Measurements from ENCODE around the gene ACADS. TPM values are rescaled to one million over a fixed set of nuclear protein-coding genes. Genes with fewer than 3 reads are reported as not detected.

ACADS gene
- polyA plus RNA-seq, 1 donor (not counting 4 experiments of a cell fraction or from before 2014, with no cell fraction given) = 2.2 TPM

DNA sequence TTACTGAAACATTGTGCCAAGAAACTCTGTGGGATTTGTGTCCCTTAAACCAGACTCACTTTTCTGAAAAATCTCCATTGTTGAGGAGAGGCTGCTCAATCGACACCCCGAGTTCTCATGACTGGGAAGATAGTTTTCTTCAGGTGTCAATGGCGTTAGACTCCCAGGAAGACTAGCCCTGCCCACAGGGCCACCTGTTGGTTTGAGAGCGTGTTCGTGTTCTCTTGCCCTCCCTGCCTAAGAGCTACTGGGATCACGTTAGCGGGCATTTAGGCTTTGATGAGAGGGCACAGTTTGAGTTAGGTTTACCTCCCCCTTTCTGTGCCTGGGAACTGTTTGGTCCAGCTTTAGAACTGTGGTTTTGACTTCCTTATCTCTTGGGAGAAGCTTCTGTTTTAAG is 26.1 kb upstream of the ACADS start:
- H3K4me2 ChIP-seq (ENCODE audit: control insufficient read depth, extremely low read depth, insufficient read depth, low read depth, low read length) = no peak overlapping the region
- no peaks in the 10 kb centered on the region for H3K9me1 ChIP-seq (ENCODE audit: control insufficient read depth, extremely low read depth, insufficient read depth, low read length)
- H3K4me3 ChIP-seq (ENCODE audit: control insufficient read depth in 2 of 3, extremely low read depth in 1 of 3, insufficient read depth in 2 of 3, low read depth in 1 of 3, low read length in 3 of 3) = no peak overlapping the region
- H3K9ac ChIP-seq (ENCODE audit: control insufficient read depth, extremely low read depth, insufficient read depth, low read length) = no peak overlapping the region
- FAIRE-seq = no peak
- H3K79me2 ChIP-seq (ENCODE audit: control insufficient read depth, insufficient read depth, low read length) = no peaks in the 10 kb centered on the region
- no peaks in the 10 kb centered on the region for H3K9me3 ChIP-seq (ENCODE audit: control insufficient read depth, low read depth, low read length)
- H2AFZ ChIP-seq (ENCODE audit: control insufficient read depth, low read length) = no peak overlapping the region
- no peak overlapping the region for H3K27ac ChIP-seq (ENCODE audit: control insufficient read depth, insufficient read depth, low read length)
- TF ChIP-seq, protein P1, sequence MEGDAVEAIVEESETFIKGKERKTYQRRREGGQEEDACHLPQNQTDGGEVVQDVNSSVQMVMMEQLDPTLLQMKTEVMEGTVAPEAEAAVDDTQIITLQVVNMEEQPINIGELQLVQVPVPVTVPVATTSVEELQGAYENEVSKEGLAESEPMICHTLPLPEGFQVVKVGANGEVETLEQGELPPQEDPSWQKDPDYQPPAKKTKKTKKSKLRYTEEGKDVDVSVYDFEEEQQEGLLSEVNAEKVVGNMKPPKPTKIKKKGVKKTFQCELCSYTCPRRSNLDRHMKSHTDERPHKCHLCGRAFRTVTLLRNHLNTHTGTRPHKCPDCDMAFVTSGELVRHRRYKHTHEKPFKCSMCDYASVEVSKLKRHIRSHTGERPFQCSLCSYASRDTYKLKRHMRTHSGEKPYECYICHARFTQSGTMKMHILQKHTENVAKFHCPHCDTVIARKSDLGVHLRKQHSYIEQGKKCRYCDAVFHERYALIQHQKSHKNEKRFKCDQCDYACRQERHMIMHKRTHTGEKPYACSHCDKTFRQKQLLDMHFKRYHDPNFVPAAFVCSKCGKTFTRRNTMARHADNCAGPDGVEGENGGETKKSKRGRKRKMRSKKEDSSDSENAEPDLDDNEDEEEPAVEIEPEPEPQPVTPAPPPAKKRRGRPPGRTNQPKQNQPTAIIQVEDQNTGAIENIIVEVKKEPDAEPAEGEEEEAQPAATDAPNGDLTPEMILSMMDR (optimal IDR thresholded peaks at IDR 0.05 in 1 of 3, IDR thresholded peaks at IDR 0.05 in 1 of 3, conservative IDR thresholded peaks at IDR 0.05 in 1 of 3; ENCODE audit: extremely low read depth in 1 of 3, insufficient read depth in 2 of 3, low read length in 3 of 3) = no peak
- TF ChIP-seq EZH2 (IDR thresholded peaks at IDR 0.05; ENCODE audit: low read length) = no peak
- dilution Hi-C loops (cut with MboI; ENCODE audit: extremely low pct_ligation_motif_present, low sequenced_read_pairs) = no loop called here
- no peak for DNase-seq (ENCODE audit: low read depth, low spot score)
- H3K4me1 ChIP-seq (ENCODE audit: control insufficient read depth, extremely low read depth, insufficient read depth, low read length) = no peaks in the 10 kb centered on the region
- no peaks in the 10 kb centered on the region for H4K20me1 ChIP-seq (ENCODE audit: control insufficient read depth, extremely low read depth, insufficient read depth, low read length)
- peaks cover 34 to 39% of the 10 kb centered on the region in 2 experiments for H3K36me3 ChIP-seq (ENCODE audit: control insufficient read depth in 2 of 2, extremely low read depth in 1 of 2, insufficient read depth in 2 of 2, low read length in 2 of 2)
- H3K27me3 ChIP-seq (ENCODE audit: control insufficient read depth, extremely low read depth, insufficient read depth, low read length) = no peaks in the 10 kb centered on the region

GRCh38 chr12:120700886-120701285 is 24.7 kb upstream of the ACADS start:
- Histone ChIP-seq H3K9me3 (ENCODE audit: control insufficient read depth, low read depth, low read length) (no peaks in the 10 kb centered on the region), H3K79me2 (ENCODE audit: control insufficient read depth, insufficient read depth, low read length) (no peaks in the 10 kb centered on the region), H3K36me3 (ENCODE audit: control insufficient read depth in 2 of 2, extremely low read depth in 1 of 2, insufficient read depth in 2 of 2, low read length in 2 of 2) (peaks cover 23 to 35% of the 10 kb centered on the region in 2 experiments), H3K4me2 (ENCODE audit: control insufficient read depth, extremely low read depth, insufficient read depth, low read depth, low read length) (no peak overlapping the region), H3K9me1 (ENCODE audit: control insufficient read depth, extremely low read depth, insufficient read depth, low read length) (no peaks in the 10 kb centered on the region), H3K9ac (ENCODE audit: control insufficient read depth, extremely low read depth, insufficient read depth, low read length) (no peak overlapping the region), H4K20me1 (ENCODE audit: control insufficient read depth, extremely low read depth, insufficient read depth, low read length) (no peaks in the 10 kb centered on the region), H3K27ac (ENCODE audit: control insufficient read depth, insufficient read depth, low read length) (no peak overlapping the region), H3K27me3 (ENCODE audit: control insufficient read depth, extremely low read depth, insufficient read depth, low read length) (no peaks in the 10 kb centered on the region), H3K4me3 (ENCODE audit: control insufficient read depth in 2 of 3, extremely low read depth in 1 of 3, insufficient read depth in 2 of 3, low read depth in 1 of 3, low read length in 3 of 3) (no peak overlapping the region), H3K4me1 (ENCODE audit: control insufficient read depth, extremely low read depth, insufficient read depth, low read length) (no peaks in the 10 kb centered on the region), H2AFZ (ENCODE audit: control insufficient read depth, low read length) (no peak overlapping the region)
- no peak for DNase-seq (ENCODE audit: low read depth, low spot score)
- TF ChIP-seq EZH2 (IDR thresholded peaks at IDR 0.05; ENCODE audit: low read length) = no peak
- TF ChIP-seq, protein P1 (optimal IDR thresholded peaks at IDR 0.05 in 1 of 3, IDR thresholded peaks at IDR 0.05 in 1 of 3, conservative IDR thresholded peaks at IDR 0.05 in 1 of 3; ENCODE audit: extremely low read depth in 1 of 3, insufficient read depth in 2 of 3, low read length in 3 of 3) = no peak
- no peak for FAIRE-seq
- dilution Hi-C loops (cut with MboI; ENCODE audit: extremely low pct_ligation_motif_present, low sequenced_read_pairs) = no loop called here

Measured in keratinocyte (primary cell).